ENCODE results near the gene ITGB3.

GRCh38 chr17:47330548-47330947, 76.9 kb downstream of the ITGB3 start:
- TF ChIP-seq EP300 (IDR thresholded peaks at IDR 0.05; ENCODE audit: borderline replicate concordance) (no peak), YY1 (IDR thresholded peaks at IDR 0.05; ENCODE audit: low read depth) (no peak), RAD21 (IDR thresholded peaks at IDR 0.05; ENCODE audit: low read depth) (no peak), EGR1 (IDR thresholded peaks at IDR 0.05) (no peak)
